ENCODE results near the gene TEX48. TPM values are rescaled to one million over a fixed set of nuclear protein-coding genes. Genes with fewer than 3 reads are reported as not detected.

TEX48 gene
- total and polyA plus RNA-seq, 7 experiments from 2014 or later = 0.85 TPM; not detected in 6

- Mint-ChIP-seq H3K27ac (peak overlapping the region in 2 of 9 donors; percentile 25 to 38), H3K4me3 (no peak overlapping the region), H3K36me3 (peaks cover 13 to 75% (median 37%) of the 10 kb centered on the region in 5 donors), H3K4me1 (peaks cover 5 to 11% (median 7%) of the 10 kb centered on the region in 7 donors), H3K27me3 (no peaks in the 10 kb centered on the region), H3K9me3 (no peaks in the 10 kb centered on the region)
- Histone ChIP-seq H3K36me3 (ENCODE audit: control insufficient read depth in 2 of 3, insufficient read depth in 3 of 3, low read length in 3 of 3) (peaks cover 0 to 70% (median 15%) of the 10 kb centered on the region in 3 experiments), H3K27me3 (ENCODE audit: control insufficient read depth in 2 of 2, insufficient read depth in 2 of 2, low read length in 2 of 2) (no peaks in the 10 kb centered on the region), H3K9me3 (ENCODE audit: control insufficient read depth in 2 of 3, low read length in 3 of 3) (no peaks in the 10 kb centered on the region), H3K4me3 (ENCODE audit: low read length) (no peak overlapping the region), H3K27ac (ENCODE audit: low read depth, low read length) (no peak overlapping the region), H3K4me1 (ENCODE audit: control insufficient read depth in 2 of 2, insufficient read depth in 2 of 2, low read length in 2 of 2) (no peaks in the 10 kb centered on the region)
- intact Hi-C loops (cut with micrococcal nuclease) = loop anchor here in 1 of 2 donors (5.0 kb wide), 1 partner anchor 34 kb away; no protein-coding TSS in a partner anchor
- ATAC-seq (no peak), DNase-seq (no peak)
- ChIA-PET POLR2A (interaction anchor here (1.0 kb wide), 1 partner anchor 34 kb away, joined by 3 read pairs; no protein-coding TSS in a partner anchor), CTCF (no interaction called here)
Observed at GRCh38 chr9:114626415-114627020, 55.5 kb downstream of the TEX48 start.

GRCh38 chr9:114624677-114625076 is 57.3 kb downstream of the TEX48 start:
- ATAC-seq (no peak), DNase-seq (no peak)
- H3K36me3 Mint-ChIP-seq = peaks cover 12 to 62% (median 39%) of the 10 kb centered on the region in 5 donors
- no peaks in the 10 kb centered on the region for H3K9me3 Mint-ChIP-seq
- Histone ChIP-seq H3K27ac (ENCODE audit: low read depth, low read length) (no peak overlapping the region), H3K9me3 (ENCODE audit: control insufficient read depth in 2 of 3, low read length in 3 of 3) (no peaks in the 10 kb centered on the region), H3K4me1 (ENCODE audit: control insufficient read depth in 2 of 2, insufficient read depth in 2 of 2, low read length in 2 of 2) (no peaks in the 10 kb centered on the region), H3K4me3 (ENCODE audit: low read length) (no peak overlapping the region), H3K36me3 (ENCODE audit: control insufficient read depth in 2 of 3, insufficient read depth in 3 of 3, low read length in 3 of 3) (peaks cover 0 to 54% (median 10%) of the 10 kb centered on the region in 3 experiments), H3K27me3 (ENCODE audit: control insufficient read depth in 2 of 2, insufficient read depth in 2 of 2, low read length in 2 of 2) (no peaks in the 10 kb centered on the region)
- H3K4me1 Mint-ChIP-seq = peaks cover 8 to 15% (median 10%) of the 10 kb centered on the region in 7 donors
- intact Hi-C loops (cut with micrococcal nuclease) = loop anchor here in 1 of 2 donors (5.0 kb wide), 1 partner anchor 32 kb away; no protein-coding TSS in a partner anchor
- peak overlapping the region in 3 of 9 donors; percentile 29 to 59 (median 45) for H3K27ac Mint-ChIP-seq
- CTCF ChIA-PET = no interaction called here
- H3K27me3 Mint-ChIP-seq = no peaks in the 10 kb centered on the region
- no peak overlapping the region for H3K4me3 Mint-ChIP-seq
- POLR2A ChIA-PET = interaction anchor here (0.5 to 1.4 kb wide), 3 partner anchors 8 to 37 kb away, joined by 3 read pairs; partner anchors contain the start of genes ATP6V1G1 and TMEM268

GRCh38 chr9:114621975-114622609 is 59.9 kb downstream of the TEX48 start:
- H3K4me1 Mint-ChIP-seq = peaks cover 9 to 30% (median 26%) of the 10 kb centered on the region in 7 donors
- no peak for DNase-seq

GRCh38 chr9:114621561-114621960 is 60.4 kb downstream of the TEX48 start:
- ATAC-seq (no peak), DNase-seq (no peak)
- H3K27me3 ChIP-seq (ENCODE audit: control insufficient read depth in 2 of 2, insufficient read depth in 2 of 2, low read length in 2 of 2) = no peaks in the 10 kb centered on the region
- Mint-ChIP-seq H3K27me3 (no peaks in the 10 kb centered on the region), H3K36me3 (peaks cover 7 to 51% (median 40%) of the 10 kb centered on the region in 5 donors), H3K4me1 (peaks cover 12 to 35% (median 31%) of the 10 kb centered on the region in 7 donors), H3K4me3 (no peak overlapping the region), H3K9me3 (no peaks in the 10 kb centered on the region), H3K27ac (peak overlapping the region in 4 of 9 donors; percentile 1 to 56 (median 23))
- H3K36me3 ChIP-seq (ENCODE audit: control insufficient read depth in 2 of 3, insufficient read depth in 3 of 3, low read length in 3 of 3) = peaks cover 0 to 43% (median 4%) of the 10 kb centered on the region in 3 experiments
- ChIA-PET CTCF (no interaction called here), POLR2A (interaction anchor here (0.6 to 20.3 kb wide), 4 partner anchors 9 to 50 kb away, joined by 3 to 329 read pairs (median 4); partner anchors contain the start of genes ATP6V1G1 and TMEM268)
- peaks cover 2 to 6% of the 10 kb centered on the region in 2 donors for H3K4me1 ChIP-seq (ENCODE audit: control insufficient read depth in 2 of 2, insufficient read depth in 2 of 2, low read length in 2 of 2)
- no peaks in the 10 kb centered on the region for H3K9me3 ChIP-seq (ENCODE audit: control insufficient read depth in 2 of 3, low read length in 3 of 3)
- no peak overlapping the region for H3K27ac ChIP-seq (ENCODE audit: low read depth, low read length)
- no peak overlapping the region for H3K4me3 ChIP-seq (ENCODE audit: low read length)
- intact Hi-C loops (cut with micrococcal nuclease) = no loop called here

More at GRCh38 chr9:114621975-114622609, 59.9 kb downstream of the TEX48 start:
- Histone ChIP-seq H3K27ac (ENCODE audit: low read depth, low read length) (no peak overlapping the region), H3K36me3 (ENCODE audit: control insufficient read depth in 2 of 3, insufficient read depth in 3 of 3, low read length in 3 of 3) (peaks cover 0 to 45% (median 4%) of the 10 kb centered on the region in 3 experiments), H3K4me3 (ENCODE audit: low read length) (no peak overlapping the region), H3K9me3 (ENCODE audit: control insufficient read depth in 2 of 3, low read length in 3 of 3) (no peaks in the 10 kb centered on the region), H3K4me1 (ENCODE audit: control insufficient read depth in 2 of 2, insufficient read depth in 2 of 2, low read length in 2 of 2) (peaks cover 0 to 2% of the 10 kb centered on the region in 2 donors), H3K27me3 (ENCODE audit: control insufficient read depth in 2 of 2, insufficient read depth in 2 of 2, low read length in 2 of 2) (no peaks in the 10 kb centered on the region)
- intact Hi-C loops (cut with micrococcal nuclease) = no loop called here
- peak overlapping the region in 3 of 9 donors; percentile 1 to 56 (median 3) for H3K27ac Mint-ChIP-seq
- no peaks in the 10 kb centered on the region for H3K27me3 Mint-ChIP-seq
- no peak overlapping the region for H3K4me3 Mint-ChIP-seq
- no peaks in the 10 kb centered on the region for H3K9me3 Mint-ChIP-seq
- H3K36me3 Mint-ChIP-seq = peaks cover 7 to 55% (median 40%) of the 10 kb centered on the region in 5 donors
- POLR2A ChIA-PET = interaction anchor here (0.6 to 20.3 kb wide), 5 partner anchors 9 to 59 kb away, joined by 3 to 329 read pairs (median 3); partner anchors contain the start of genes ATP6V1G1 and TMEM268
- no peak for ATAC-seq
- CTCF ChIA-PET = no interaction called here

GRCh38 chr9:114619191-114619761 is 62.7 kb downstream of the TEX48 start:
- Mint-ChIP-seq H3K36me3 (peaks cover 7 to 44% (median 35%) of the 10 kb centered on the region in 5 donors), H3K4me3 (peak overlapping the region; percentile 75 to 94 (median 84)), H3K9me3 (no peaks in the 10 kb centered on the region), H3K27me3 (no peaks in the 10 kb centered on the region), H3K4me1 (peaks cover 21 to 50% (median 43%) of the 10 kb centered on the region in 7 donors), H3K27ac (peak overlapping the region; percentile 86 to 96 (median 90))
- Histone ChIP-seq H3K27me3 (ENCODE audit: control insufficient read depth in 2 of 2, insufficient read depth in 2 of 2, low read length in 2 of 2) (no peaks in the 10 kb centered on the region), H3K27ac (ENCODE audit: low read depth, low read length) (peak overlapping the region; percentile 66), H3K4me3 (ENCODE audit: low read length) (peak overlapping the region; percentile 25), H3K4me1 (ENCODE audit: control insufficient read depth in 2 of 2, insufficient read depth in 2 of 2, low read length in 2 of 2) (peaks cover 2 to 9% of the 10 kb centered on the region in 2 donors), H3K9me3 (ENCODE audit: control insufficient read depth in 2 of 3, low read length in 3 of 3) (no peaks in the 10 kb centered on the region), H3K36me3 (ENCODE audit: control insufficient read depth in 2 of 3, insufficient read depth in 3 of 3, low read length in 3 of 3) (peaks cover 0 to 31% (median 4%) of the 10 kb centered on the region in 3 experiments)
- POLR2A ChIA-PET = interaction anchor here (0.5 to 20.3 kb wide), 6 partner anchors 16 to 298 kb away, joined by 3 to 329 read pairs (median 4); partner anchors contain the start of gene ATP6V1G1
- CTCF ChIA-PET = interaction anchor here (1.1 to 2.3 kb wide), 4 partner anchors 9 to 34 kb away, joined by 3 to 13 read pairs (median 8); no protein-coding TSS in a partner anchor
- ATAC-seq = peak; percentile 58
- peak in 5 of 9 donors; percentile 17 to 59 (median 35) for DNase-seq
- intact Hi-C loops (cut with micrococcal nuclease) = no loop called here

All from naive thymus-derived CD4-positive, alpha-beta T cell (primary cell).